Activated CD4-positive, CD25-positive, alpha-beta regulatory T cell treated with anti-CD3 and anti-CD28 coated beads, Interleukin-2, amount 50 U/mL, for 16 hours (primary cell): ENCODE results near the gene ACTR6.

Experiments
- DNase-seq: peaks from one replicate; pipeline ENCODE4 v3.0.0-alpha.2; 2020; ENCODE audit warnings: low read depth, low spot score

ACTR6 gene

DNA sequence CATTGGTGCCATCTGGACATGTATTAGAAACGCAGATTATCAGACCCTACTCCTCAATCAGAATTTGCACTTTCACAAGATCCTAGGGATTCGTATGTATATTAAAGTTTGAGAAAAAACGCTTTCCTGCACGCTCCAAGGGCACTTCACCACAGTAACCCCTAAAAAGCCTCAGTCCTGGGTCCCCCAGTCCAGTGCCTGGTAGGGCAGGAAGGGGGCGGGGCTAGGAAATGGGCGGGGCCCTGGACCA lies 65.9 kb downstream of the ACTR6 start:
- peak; percentile 84 for DNase-seq

DNA sequence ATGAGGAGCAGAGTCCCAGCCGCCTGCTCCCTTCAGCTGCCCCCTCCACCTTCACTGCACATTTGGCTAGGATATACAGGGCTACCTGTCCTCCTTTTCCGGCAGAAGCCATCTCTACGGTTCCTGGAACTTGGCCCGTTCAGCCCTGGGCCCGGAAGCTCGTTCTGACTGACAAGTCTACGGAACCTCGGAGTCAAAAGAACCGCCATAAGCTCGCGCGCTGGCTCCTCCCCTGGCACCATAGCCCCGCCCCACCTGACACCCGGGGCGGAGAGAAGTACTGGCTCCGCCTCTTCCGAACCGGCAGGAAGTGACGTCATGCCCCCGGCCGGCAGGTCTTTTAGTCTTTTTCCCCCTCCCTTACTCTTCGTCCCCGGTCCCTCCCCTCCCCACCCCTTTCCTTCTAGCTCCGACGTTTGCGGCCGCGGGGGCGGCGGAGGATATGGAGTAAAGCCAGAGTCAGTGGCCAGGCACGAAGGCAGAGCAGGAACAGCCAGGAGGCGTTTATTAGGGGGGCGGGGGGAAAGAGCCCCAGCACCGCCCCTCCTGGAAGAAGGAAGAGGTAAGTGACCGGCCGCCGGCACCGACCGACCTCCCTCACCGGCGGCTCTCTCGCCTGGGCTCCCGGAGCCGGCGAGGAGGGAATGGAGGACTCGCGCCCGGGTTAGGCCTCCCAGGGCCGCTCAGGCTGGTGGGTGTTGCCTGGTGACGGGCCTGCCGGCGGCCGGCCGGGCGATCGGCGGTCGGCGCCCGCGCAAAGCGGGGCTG lies 66.4 kb downstream of the ACTR6 start, which contains the start of the genes DEPDC4 and SCYL2:
Gene DEPDC4 (minus strand): TSS at position 245 of the 768 bp plus-strand sequence. CDS start 3 bp downstream, at position 242.
Gene SCYL2 (plus strand): TSS at position 343 of the 768 bp plus-strand sequence. CDS start 15,794 bp downstream, outside the sequence.
- DNase-seq, result peak; percentile 87

DNA sequence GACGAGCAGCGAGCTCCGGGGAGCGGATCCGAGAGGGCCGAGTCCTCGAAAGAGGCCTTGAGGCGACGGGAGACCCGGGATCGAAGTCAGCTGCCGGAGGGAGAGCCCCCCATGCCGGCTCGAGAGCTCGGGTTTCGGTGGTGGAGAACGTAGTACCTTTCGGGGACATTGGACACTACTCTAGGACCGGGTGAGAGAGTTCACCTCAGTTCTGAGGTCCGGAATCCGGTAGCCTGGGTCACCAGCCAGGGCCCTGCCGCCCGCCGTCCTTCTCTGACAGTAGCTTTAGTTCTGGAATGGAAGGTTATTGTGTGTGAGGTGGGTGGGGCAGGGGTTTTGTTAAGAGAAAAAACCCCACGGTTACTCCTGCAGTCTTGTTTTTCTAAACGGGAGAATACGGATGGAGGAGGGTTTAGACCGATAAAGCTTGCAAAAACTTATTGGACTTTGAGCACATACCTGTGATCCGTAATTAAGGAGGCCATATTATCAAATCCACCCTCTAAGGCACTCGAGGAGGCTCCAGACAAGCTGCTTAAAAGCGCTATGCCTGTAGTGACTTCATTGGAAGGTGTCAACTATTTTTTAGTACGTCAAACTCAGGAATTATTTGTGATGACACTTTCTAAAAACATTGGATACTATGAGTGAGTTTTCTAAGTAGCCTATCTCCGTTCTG lies 67.1 kb downstream of the ACTR6 start:
- no peak for DNase-seq

DNA sequence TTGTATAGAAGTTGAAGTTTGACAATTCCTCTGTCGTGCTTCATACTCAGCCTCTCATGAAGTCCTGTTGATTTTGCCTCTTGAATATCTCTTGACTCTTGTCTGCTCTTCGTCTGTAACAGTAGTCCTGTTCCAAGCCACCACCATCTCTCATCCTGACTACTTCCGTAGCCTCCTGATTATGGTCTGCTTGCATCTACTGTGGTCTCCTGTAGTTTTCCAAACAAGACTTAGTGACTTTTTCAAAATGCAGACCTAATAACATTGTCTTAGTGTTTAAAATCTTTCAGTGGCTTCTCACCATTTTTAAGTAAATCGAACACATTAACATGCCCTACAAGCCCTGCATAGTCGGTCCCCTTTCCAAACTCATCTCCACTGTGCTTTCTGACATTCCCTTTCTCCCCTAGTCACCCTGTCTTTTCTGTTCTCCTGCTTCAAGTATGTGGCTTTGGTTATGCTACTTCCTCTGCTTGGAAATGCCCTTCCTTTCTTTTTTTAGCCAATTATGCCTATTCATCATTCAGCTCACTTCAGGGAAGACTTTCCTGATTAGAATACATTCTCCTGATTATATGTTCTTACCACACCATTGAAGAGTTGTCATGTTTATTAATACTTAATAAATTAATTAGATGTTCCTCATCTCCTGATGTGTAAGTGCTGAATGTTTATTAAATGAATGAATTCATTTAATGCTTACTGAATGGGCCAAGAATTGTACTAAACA lies 68.4 kb downstream of the ACTR6 start:
- no peak for DNase-seq

DNA sequence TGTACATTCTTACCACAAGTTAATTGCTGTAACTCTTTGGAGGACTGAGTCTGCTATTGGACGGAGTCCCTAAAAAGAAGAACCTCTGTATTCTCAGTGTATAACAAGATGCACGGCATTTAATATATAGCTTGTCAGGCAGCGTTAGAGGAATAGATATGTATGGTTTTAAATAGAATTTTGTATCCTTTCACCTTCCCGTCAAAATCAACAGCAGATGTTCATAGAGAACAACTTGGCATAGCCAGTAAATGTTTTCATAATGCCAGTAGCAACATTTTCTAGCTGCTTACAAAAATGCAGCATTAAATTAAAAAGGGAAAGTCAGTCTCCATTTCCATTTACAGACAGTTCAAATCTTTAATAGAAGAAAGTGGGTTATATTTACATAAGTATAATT lies 73.2 kb downstream of the ACTR6 start:
- no peak for DNase-seq
